WTC11 (cell line): Measurements from ENCODE around the gene GARNL3. TPM values are rescaled to one million over a fixed set of nuclear protein-coding genes. Genes with fewer than 3 reads are reported as not detected.

Experiments used
- ATAC-seq: fragments of 200-7000 bp; cut with Tn5 transposase; 2 replicates; pipeline ENCODE4 v1.10.0; 2021; ENCODE audit warnings: mild to moderate bottlenecking, moderate library complexity
- CTCF ChIA-PET: fragments of 300-600 bp; sonication (Branson Sonifier 250); formaldehyde crosslinking; loops from one replicate; lab custom pipeline; 2021; ENCODE audit warnings: antibody characterized with exemption; lab: Charles Lee
- POLR2A ChIA-PET: fragments of 350-600 bp; sonication (Branson Sonifier 250); formaldehyde crosslinking; loops from one replicate; lab custom pipeline; 2021; ENCODE audit warnings: antibody characterized with exemption; lab: Charles Lee
- DNase-seq: peaks from one replicate; pipeline ENCODE4 v3.0.0; 2021; ENCODE audit warnings: low spot score
- H3K27ac Mint-ChIP-seq: 2 replicates; pipeline ENCODE4 v1.8.0; 2021; ENCODE audit warnings: mixed read lengths
- H3K27me3 Mint-ChIP-seq: 2 replicates; pipeline ENCODE4 v1.8.0; 2021; ENCODE audit warnings: low read depth, mild to moderate bottlenecking, moderate library complexity, mixed read lengths
- H3K36me3 Mint-ChIP-seq: 2 replicates; pipeline ENCODE4 v1.8.0; 2021; ENCODE audit warnings: mixed read lengths
- H3K4me1 Mint-ChIP-seq: 2 replicates; pipeline ENCODE4 v1.8.0; 2022; ENCODE audit warnings: mixed read lengths
- H3K4me3 Mint-ChIP-seq: 2 replicates; pipeline ENCODE4 v1.8.0; 2021; ENCODE audit warnings: mild to moderate bottlenecking, moderate library complexity, mixed read lengths
- H3K9me3 Mint-ChIP-seq: 2 replicates; pipeline ENCODE4 v1.8.0; 2021; ENCODE audit warnings: mixed read lengths
- EMX1 ChIP-seq: fragments of 250-450 bp; sonication (Bioruptor Pico); IDR thresholded peaks from 2 replicates; pipeline ENCODE4 v1.8.0; 2021; ENCODE audit warnings: mild to moderate bottlenecking
- KAT7 ChIP-seq: sonication (generic); formaldehyde crosslinking; IDR thresholded peaks from 2 replicates; pipeline ENCODE4 v1.8.1; 2023; ENCODE audit warnings: missing genetic modification reagents, mild to moderate bottlenecking, borderline replicate concordance
- MXD4 ChIP-seq: fragments of 250-450 bp; sonication (Bioruptor Pico); IDR thresholded peaks from 2 replicates; pipeline ENCODE4 v1.8.0; 2021; ENCODE audit warnings: mild to moderate bottlenecking, moderate library complexity, borderline replicate concordance
- NR2C2 ChIP-seq: sonication (generic); formaldehyde crosslinking; IDR thresholded peaks from 2 replicates; pipeline ENCODE4 v1.8.0; 2022; ENCODE audit warnings: mild to moderate bottlenecking, missing genetic modification reagents
- NR3C1 ChIP-seq: sonication (generic); formaldehyde crosslinking; conservative IDR thresholded peaks from 2 replicates; pipeline ENCODE4 v1.8.1; 2023; ENCODE audit warnings: low read depth, mild to moderate bottlenecking, missing genetic modification reagents
- OVOL2 ChIP-seq: fragments of 250-450 bp; sonication (Bioruptor Pico); IDR thresholded peaks from 2 replicates; pipeline ENCODE4 v1.9.0; 2021; ENCODE audit warnings: mild to moderate bottlenecking, borderline replicate concordance
- SMAD4 ChIP-seq: sonication (generic); formaldehyde crosslinking; IDR thresholded peaks from 2 replicates; pipeline ENCODE4 v1.8.0; 2022; ENCODE audit warnings: mild to moderate bottlenecking, missing genetic modification reagents
- TCF7 ChIP-seq: sonication (generic); formaldehyde crosslinking; IDR thresholded peaks from 2 replicates; pipeline ENCODE4 v1.8.0; 2022; ENCODE audit warnings: mild to moderate bottlenecking, low read depth, missing genetic modification reagents, moderate library complexity
- TEAD1 ChIP-seq: sonication (generic); formaldehyde crosslinking; IDR thresholded peaks from 2 replicates; pipeline ENCODE4 v1.8.0; 2022; ENCODE audit warnings: mild to moderate bottlenecking, missing genetic modification reagents
- ZNF396 ChIP-seq: fragments of 250-450 bp; sonication (Bioruptor Pico); IDR thresholded peaks from 2 replicates; pipeline ENCODE4 v1.8.0; 2021; ENCODE audit warnings: mild to moderate bottlenecking, moderate library complexity, borderline replicate concordance
- ZNF416 ChIP-seq: fragments of 250-450 bp; sonication (Bioruptor Pico); IDR thresholded peaks from 2 replicates; pipeline ENCODE4 v1.9.0; 2021; ENCODE audit warnings: mild to moderate bottlenecking, inconsistent platforms
- total RNA-seq: library from RNA; stranded (reverse); gene quantifications from 3 replicates; pipeline ENCODE4 v1.2.3, GENCODE V29; 2021
- TF ChIP-seq, protein P1 (sequence below): sonication (generic); formaldehyde crosslinking; IDR thresholded peaks from 2 replicates; pipeline ENCODE4 v1.8.1; 2023; ENCODE audit warnings: mild to moderate bottlenecking, missing genetic modification reagents, moderate library complexity
- TF ChIP-seq, protein P2 (sequence below): sonication (generic); formaldehyde crosslinking; IDR thresholded peaks from 2 replicates; pipeline ENCODE4 v1.8.1; 2022; ENCODE audit warnings: low read depth, mild to moderate bottlenecking, moderate library complexity, missing genetic modification reagents, borderline replicate concordance
- TF ChIP-seq, protein P3 (sequence below): sonication (generic); formaldehyde crosslinking; IDR thresholded peaks from 2 replicates; pipeline ENCODE4 v1.8.1; 2023; ENCODE audit warnings: mild to moderate bottlenecking, moderate library complexity, missing genetic modification reagents
- TF ChIP-seq, protein P4 (sequence below): fragments of 250-450 bp; sonication (Bioruptor Pico); IDR thresholded peaks from 2 replicates; pipeline ENCODE4 v1.9.0; 2021; ENCODE audit warnings: mild to moderate bottlenecking
- TF ChIP-seq, protein P5 (sequence below): fragments of 250-450 bp; sonication (Bioruptor Pico); IDR thresholded peaks from 2 replicates; pipeline ENCODE4 v1.9.0; 2021; ENCODE audit warnings: mild to moderate bottlenecking, borderline replicate concordance

GARNL3 gene
- total RNA-seq, 1 experiment from 2014 or later, result 17.8 TPM

DNA sequence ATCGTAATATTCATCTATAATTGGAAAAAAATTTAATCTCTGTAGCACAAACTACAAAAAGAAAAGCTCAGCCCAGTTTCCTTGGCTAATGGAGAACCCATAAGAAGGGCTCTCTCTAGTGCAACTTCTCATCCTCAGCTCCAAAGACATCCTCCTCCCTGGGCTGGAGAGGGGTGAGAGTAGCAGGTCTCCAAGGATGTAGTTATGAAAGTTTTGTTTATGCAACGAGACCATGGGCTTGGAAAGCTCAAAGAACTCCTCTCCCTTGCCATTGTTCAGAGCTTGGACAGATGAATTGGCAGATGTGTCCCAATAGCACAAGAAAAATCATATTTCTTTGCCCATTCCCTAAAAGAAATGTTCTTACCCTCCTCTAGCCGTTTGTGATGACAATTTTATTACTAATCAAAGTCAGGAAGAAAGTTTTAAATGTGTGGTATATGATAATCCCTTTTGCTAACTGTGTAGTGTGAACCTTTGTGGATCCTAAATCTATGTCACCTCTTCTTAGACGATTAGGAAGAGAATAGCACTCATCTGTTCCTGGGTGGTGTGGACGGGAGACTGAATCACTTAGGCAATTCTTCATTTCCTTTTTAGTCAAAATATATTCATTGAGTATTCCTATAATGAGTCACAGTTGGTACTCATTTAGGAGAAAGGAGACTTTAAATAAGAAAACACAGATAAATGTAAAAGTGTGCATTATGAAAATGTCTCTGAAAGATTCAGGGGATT lies 52.2 kb downstream of the GARNL3 start (continued):
- TF ChIP-seq, protein P1, sequence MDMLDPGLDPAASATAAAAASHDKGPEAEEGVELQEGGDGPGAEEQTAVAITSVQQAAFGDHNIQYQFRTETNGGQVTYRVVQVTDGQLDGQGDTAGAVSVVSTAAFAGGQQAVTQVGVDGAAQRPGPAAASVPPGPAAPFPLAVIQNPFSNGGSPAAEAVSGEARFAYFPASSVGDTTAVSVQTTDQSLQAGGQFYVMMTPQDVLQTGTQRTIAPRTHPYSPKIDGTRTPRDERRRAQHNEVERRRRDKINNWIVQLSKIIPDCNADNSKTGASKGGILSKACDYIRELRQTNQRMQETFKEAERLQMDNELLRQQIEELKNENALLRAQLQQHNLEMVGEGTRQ (CRISPR knock-in tag), result no peak
- TF ChIP-seq, protein P2, sequence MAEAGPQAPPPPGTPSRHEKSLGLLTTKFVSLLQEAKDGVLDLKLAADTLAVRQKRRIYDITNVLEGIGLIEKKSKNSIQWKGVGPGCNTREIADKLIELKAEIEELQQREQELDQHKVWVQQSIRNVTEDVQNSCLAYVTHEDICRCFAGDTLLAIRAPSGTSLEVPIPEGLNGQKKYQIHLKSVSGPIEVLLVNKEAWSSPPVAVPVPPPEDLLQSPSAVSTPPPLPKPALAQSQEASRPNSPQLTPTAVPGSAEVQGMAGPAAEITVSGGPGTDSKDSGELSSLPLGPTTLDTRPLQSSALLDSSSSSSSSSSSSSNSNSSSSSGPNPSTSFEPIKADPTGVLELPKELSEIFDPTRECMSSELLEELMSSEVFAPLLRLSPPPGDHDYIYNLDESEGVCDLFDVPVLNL (CRISPR knock-in tag), result no peak

DNA sequence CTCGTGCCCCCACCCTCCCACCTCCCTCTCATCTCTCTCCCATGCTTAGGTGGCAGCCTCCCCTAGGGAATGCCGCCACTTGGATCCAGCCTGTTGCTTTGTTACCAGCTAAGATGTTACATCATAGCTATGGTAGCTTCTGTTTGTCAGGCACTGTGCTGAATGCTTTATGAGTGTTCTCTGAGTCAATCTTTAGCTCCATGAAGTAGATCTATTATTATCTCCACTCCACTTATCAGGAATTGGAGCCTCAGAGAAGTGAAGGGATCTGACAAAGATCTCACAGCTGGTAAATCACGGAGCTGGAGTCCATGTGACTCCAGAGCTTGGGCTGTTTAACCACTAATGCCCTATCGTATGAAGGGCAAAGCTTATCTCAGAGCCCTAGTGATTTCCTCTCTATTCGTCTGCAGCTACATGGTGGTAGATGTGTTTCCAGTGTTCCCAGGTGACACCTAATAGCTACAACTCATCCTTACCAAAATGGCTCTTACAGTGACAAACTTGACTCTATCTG lies 54.1 kb downstream of the GARNL3 start:
- ChIA-PET CTCF (interaction anchor here (1.1 to 3.2 kb wide), 3 partner anchors 8 to 104 kb away, joined by 3 to 12 read pairs (median 4); no protein-coding TSS in a partner anchor), POLR2A (no interaction called here)
- no peak for DNase-seq
- Mint-ChIP-seq H3K27me3 (no peaks in the 10 kb centered on the region), H3K4me3 (no peak overlapping the region), H3K36me3 (peaks cover 5% of the 10 kb centered on the region; the same call in 1 of the 2 replicates)
- TF ChIP-seq NR3C1 (CRISPR knock-in tag) (no peak), ZNF416 (CRISPR knock-in tag) (no peak), SMAD4 (CRISPR knock-in tag) (no peak)
- TF ChIP-seq, protein P3, sequence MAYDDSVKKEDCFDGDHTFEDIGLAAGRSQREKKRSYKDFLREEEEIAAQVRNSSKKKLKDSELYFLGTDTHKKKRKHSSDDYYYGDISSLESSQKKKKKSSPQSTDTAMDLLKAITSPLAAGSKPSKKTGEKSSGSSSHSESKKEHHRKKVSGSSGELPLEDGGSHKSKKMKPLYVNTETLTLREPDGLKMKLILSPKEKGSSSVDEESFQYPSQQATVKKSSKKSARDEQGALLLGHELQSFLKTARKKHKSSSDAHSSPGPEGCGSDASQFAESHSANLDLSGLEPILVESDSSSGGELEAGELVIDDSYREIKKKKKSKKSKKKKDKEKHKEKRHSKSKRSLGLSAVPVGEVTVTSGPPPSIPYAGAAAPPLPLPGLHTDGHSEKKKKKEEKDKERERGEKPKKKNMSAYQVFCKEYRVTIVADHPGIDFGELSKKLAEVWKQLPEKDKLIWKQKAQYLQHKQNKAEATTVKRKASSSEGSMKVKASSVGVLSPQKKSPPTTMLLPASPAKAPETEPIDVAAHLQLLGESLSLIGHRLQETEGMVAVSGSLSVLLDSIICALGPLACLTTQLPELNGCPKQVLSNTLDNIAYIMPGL (CRISPR knock-in tag), result no peak
- TF ChIP-seq, all 79 proteins: peak for 0
- Mint-ChIP-seq H3K27ac (no peak overlapping the region), H3K4me1 (no peaks in the 10 kb centered on the region), H3K9me3 (no peaks in the 10 kb centered on the region)
- ATAC-seq, result no peak

DNA sequence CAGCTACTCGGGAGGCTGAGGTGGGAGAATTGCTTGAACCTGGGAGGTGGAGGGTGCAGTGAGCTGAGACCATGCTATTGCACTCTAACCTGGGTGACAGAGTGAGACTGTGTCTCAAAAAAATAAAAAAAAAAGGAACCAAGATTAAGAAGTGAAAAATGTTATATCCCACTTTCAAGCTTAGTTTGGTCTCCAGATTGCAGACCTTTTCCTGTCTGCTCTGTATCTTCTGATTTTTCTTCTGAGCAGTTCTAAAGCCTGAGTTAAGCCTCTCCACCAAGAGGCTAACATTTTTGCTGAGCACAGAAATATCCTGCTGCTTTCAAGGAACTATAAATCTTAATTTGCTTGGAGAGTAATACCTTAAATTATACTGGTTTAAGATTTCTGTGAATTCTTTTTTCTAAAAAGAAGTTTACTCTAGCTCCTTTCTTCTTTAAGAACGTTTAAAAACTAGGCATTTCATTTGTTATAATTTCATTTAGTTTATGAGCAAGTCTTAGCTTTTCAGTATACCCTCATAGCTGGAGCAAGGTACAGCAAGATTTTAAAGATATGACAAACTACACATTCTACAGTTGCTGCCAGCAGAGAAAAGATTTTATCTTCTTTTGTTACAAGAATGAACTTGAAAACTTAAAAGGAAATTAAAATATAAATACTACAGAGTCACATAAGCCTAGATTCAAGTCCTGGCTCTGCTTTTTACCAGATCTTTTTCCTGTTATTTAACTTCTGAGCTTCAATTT lies 55.0 kb downstream of the GARNL3 start:
- no peak for ATAC-seq
- Mint-ChIP-seq H3K9me3 (no peaks in the 10 kb centered on the region), H3K27me3 (no peaks in the 10 kb centered on the region), H3K27ac (no peak overlapping the region), H3K4me1 (no peaks in the 10 kb centered on the region), H3K4me3 (no peak overlapping the region), H3K36me3 (peaks cover 5% of the 10 kb centered on the region; the same call in 1 of the 2 replicates)
- no peak for DNase-seq
- TF ChIP-seq ZNF416 (CRISPR knock-in tag), result no peak
- no peak for TF ChIP-seq MXD4
- TF ChIP-seq, protein P4, sequence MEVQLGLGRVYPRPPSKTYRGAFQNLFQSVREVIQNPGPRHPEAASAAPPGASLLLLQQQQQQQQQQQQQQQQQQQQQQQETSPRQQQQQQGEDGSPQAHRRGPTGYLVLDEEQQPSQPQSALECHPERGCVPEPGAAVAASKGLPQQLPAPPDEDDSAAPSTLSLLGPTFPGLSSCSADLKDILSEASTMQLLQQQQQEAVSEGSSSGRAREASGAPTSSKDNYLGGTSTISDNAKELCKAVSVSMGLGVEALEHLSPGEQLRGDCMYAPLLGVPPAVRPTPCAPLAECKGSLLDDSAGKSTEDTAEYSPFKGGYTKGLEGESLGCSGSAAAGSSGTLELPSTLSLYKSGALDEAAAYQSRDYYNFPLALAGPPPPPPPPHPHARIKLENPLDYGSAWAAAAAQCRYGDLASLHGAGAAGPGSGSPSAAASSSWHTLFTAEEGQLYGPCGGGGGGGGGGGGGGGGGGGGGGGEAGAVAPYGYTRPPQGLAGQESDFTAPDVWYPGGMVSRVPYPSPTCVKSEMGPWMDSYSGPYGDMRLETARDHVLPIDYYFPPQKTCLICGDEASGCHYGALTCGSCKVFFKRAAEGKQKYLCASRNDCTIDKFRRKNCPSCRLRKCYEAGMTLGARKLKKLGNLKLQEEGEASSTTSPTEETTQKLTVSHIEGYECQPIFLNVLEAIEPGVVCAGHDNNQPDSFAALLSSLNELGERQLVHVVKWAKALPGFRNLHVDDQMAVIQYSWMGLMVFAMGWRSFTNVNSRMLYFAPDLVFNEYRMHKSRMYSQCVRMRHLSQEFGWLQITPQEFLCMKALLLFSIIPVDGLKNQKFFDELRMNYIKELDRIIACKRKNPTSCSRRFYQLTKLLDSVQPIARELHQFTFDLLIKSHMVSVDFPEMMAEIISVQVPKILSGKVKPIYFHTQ (CRISPR knock-in tag), result no peak
- no peak for TF ChIP-seq EMX1
- TF ChIP-seq, protein P5, sequence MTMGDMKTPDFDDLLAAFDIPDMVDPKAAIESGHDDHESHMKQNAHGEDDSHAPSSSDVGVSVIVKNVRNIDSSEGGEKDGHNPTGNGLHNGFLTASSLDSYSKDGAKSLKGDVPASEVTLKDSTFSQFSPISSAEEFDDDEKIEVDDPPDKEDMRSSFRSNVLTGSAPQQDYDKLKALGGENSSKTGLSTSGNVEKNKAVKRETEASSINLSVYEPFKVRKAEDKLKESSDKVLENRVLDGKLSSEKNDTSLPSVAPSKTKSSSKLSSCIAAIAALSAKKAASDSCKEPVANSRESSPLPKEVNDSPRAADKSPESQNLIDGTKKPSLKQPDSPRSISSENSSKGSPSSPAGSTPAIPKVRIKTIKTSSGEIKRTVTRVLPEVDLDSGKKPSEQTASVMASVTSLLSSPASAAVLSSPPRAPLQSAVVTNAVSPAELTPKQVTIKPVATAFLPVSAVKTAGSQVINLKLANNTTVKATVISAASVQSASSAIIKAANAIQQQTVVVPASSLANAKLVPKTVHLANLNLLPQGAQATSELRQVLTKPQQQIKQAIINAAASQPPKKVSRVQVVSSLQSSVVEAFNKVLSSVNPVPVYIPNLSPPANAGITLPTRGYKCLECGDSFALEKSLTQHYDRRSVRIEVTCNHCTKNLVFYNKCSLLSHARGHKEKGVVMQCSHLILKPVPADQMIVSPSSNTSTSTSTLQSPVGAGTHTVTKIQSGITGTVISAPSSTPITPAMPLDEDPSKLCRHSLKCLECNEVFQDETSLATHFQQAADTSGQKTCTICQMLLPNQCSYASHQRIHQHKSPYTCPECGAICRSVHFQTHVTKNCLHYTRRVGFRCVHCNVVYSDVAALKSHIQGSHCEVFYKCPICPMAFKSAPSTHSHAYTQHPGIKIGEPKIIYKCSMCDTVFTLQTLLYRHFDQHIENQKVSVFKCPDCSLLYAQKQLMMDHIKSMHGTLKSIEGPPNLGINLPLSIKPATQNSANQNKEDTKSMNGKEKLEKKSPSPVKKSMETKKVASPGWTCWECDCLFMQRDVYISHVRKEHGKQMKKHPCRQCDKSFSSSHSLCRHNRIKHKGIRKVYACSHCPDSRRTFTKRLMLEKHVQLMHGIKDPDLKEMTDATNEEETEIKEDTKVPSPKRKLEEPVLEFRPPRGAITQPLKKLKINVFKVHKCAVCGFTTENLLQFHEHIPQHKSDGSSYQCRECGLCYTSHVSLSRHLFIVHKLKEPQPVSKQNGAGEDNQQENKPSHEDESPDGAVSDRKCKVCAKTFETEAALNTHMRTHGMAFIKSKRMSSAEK (CRISPR knock-in tag), result no peak
- no peak for TF ChIP-seq ZNF396 (CRISPR knock-in tag)
- no peak for TF ChIP-seq NR2C2
- no peak for TF ChIP-seq TEAD1 (CRISPR knock-in tag)
- no peak for TF ChIP-seq TCF7
- no peak for TF ChIP-seq OVOL2
- TF ChIP-seq KAT7, result no peak
- POLR2A ChIA-PET, result interaction anchor here (0.5 kb wide), 1 partner anchor 93 kb away, joined by 5 read pairs; no protein-coding TSS in a partner anchor
- CTCF ChIA-PET, result interaction anchor here (1.1 to 3.2 kb wide), 3 partner anchors 9 to 105 kb away, joined by 3 to 12 read pairs (median 4); no protein-coding TSS in a partner anchor
